HCT116 (cell line): ENCODE results near the gene TPK1.

Experiments
- CBX3 ChIP-seq: IDR thresholded peaks from 2 replicates; pipeline ENCODE4 v1.6.1; 2012; ENCODE audit warnings: low read depth
- CEBPB ChIP-seq: IDR thresholded peaks from 2 replicates; pipeline ENCODE4 v1.6.1; 2012; ENCODE audit warnings: low read depth
- CTCF ChIP-seq, 3 experiments: fragments of 200-600 bp in 1 of 3; sonication (generic) in 1 of 3; IDR thresholded peaks in 2 of 3; conservative IDR thresholded peaks in 1 of 3; 2 replicates each; pipeline ENCODE4 v1.5.1; 2012 to 2017; ENCODE audit warnings: low read depth in 2 of 3, low read length in 2 of 3, antibody characterized with exemption in 1 of 3, borderline replicate concordance in 1 of 3, control low read depth in 1 of 3, mild to moderate bottlenecking in 1 of 3, mixed read lengths in 1 of 3, mixed run types in 1 of 3, moderate library complexity in 1 of 3; ENCODE audit not compliant: insufficient read depth in 1 of 3
- ELF1 ChIP-seq: IDR thresholded peaks from 2 replicates; pipeline ENCODE4 v1.6.1; 2012; ENCODE audit warnings: low read depth, borderline replicate concordance
- POLR2A ChIP-seq: IDR thresholded peaks from 2 replicates; pipeline ENCODE4 v1.7.0; 2011; ENCODE audit warnings: borderline replicate concordance; ENCODE audit not compliant: insufficient read depth, insufficient read length; ENCODE audit errors: extremely low read depth
- RAD21 ChIP-seq: IDR thresholded peaks from 2 replicates; pipeline ENCODE4 v1.6.1; 2012; ENCODE audit warnings: low read depth, mild to moderate bottlenecking
- SIN3A ChIP-seq: IDR thresholded peaks from 2 replicates; pipeline ENCODE4 v1.6.1; 2012; ENCODE audit warnings: low read depth
- SP1 ChIP-seq: IDR thresholded peaks from 2 replicates; pipeline ENCODE4 v1.6.1; 2012; ENCODE audit warnings: low read depth
- SRF ChIP-seq: IDR thresholded peaks from 2 replicates; pipeline ENCODE4 v1.6.1; 2012; ENCODE audit warnings: low read depth
- ZNF274 ChIP-seq: fragments of 200-500 bp; sonication (Bioruptor generic); IDR thresholded peaks from 2 replicates; pipeline ENCODE4 v1.6.1; 2014; ENCODE audit warnings: mild to moderate bottlenecking, low read depth, low read length, inconsistent platforms
- TF ChIP-seq, protein P1 (sequence below): IDR thresholded peaks from 2 replicates; pipeline ENCODE4 v1.6.1; 2011; ENCODE audit warnings: mild to moderate bottlenecking, low read length, moderate library complexity; ENCODE audit not compliant: insufficient replicate concordance; ENCODE audit errors: extremely low read depth

GRCh38 chr7:144859739-144860138, 23.9 kb upstream of the TPK1 start:
- TF ChIP-seq CTCF (IDR thresholded peaks at IDR 0.05 in 2 of 3, conservative IDR thresholded peaks at IDR 0.05 in 1 of 3; ENCODE audit: borderline replicate concordance in 1 of 3, insufficient read depth in 1 of 3, low read depth in 2 of 3, low read length in 2 of 3) (no peak), ELF1 (no peak), RAD21 (no peak), SRF (no peak), SIN3A (no peak), CEBPB (no peak), ZNF274 (no peak), SP1 (no peak), POLR2A (no peak), CBX3 (no peak)
- TF ChIP-seq, protein P1, sequence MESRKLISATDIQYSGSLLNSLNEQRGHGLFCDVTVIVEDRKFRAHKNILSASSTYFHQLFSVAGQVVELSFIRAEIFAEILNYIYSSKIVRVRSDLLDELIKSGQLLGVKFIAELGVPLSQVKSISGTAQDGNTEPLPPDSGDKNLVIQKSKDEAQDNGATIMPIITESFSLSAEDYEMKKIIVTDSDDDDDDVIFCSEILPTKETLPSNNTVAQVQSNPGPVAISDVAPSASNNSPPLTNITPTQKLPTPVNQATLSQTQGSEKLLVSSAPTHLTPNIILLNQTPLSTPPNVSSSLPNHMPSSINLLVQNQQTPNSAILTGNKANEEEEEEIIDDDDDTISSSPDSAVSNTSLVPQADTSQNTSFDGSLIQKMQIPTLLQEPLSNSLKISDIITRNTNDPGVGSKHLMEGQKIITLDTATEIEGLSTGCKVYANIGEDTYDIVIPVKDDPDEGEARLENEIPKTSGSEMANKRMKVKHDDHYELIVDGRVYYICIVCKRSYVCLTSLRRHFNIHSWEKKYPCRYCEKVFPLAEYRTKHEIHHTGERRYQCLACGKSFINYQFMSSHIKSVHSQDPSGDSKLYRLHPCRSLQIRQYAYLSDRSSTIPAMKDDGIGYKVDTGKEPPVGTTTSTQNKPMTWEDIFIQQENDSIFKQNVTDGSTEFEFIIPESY: no peak
